Putamen (tissue), 1 donor: ENCODE data around the gene FTO.

Experiments used
- DNase-seq: peaks from one replicate; pipeline ENCODE4 v3.0.0-alpha.2; 2016; ENCODE audit warnings: low spot score

The FTO gene

GRCh38 chr16:54094641-54095040, 390.7 kb downstream of the FTO start:
- no peak for DNase-seq

- DNase-seq, result no peak
Observed at GRCh38 chr16:54096607-54097006, 392.7 kb downstream of the FTO start.

- no peak for DNase-seq
Observed at GRCh38 chr16:54097774-54098173, 393.8 kb downstream of the FTO start.

- no peak for DNase-seq
Observed at GRCh38 chr16:54098247-54098646, 394.3 kb downstream of the FTO start.

GRCh38 chr16:54099627-54100026, 395.7 kb downstream of the FTO start:
- no peak for DNase-seq

GRCh38 chr16:54102888-54103866, 399.2 kb downstream of the FTO start:
- DNase-seq, result no peak

- no peak for DNase-seq
Observed at GRCh38 chr16:54106057-54106456, 402.1 kb downstream of the FTO start.

- no peak for DNase-seq
Observed at GRCh38 chr16:54107583-54108202, 403.7 kb downstream of the FTO start.

- no peak for DNase-seq
Observed at GRCh38 chr16:54110016-54110981, 406.3 kb downstream of the FTO start.

GRCh38 chr16:54112451-54113206, 408.7 kb downstream of the FTO start:
- no peak for DNase-seq

- no peak for DNase-seq
Observed at GRCh38 chr16:54115558-54115957, 411.6 kb downstream of the FTO start.

- DNase-seq, result no peak
Observed at GRCh38 chr16:54116124-54116655, 412.2 kb downstream of the FTO start.

- no peak for DNase-seq
Observed at GRCh38 chr16:54118846-54119245, 414.9 kb downstream of the FTO start.

GRCh38 chr16:54120846-54121480, 417.0 kb downstream of the FTO start:
- DNase-seq, result no peak

- DNase-seq, result no peak
Observed at GRCh38 chr16:54121539-54122295, 417.8 kb downstream of the FTO start.

GRCh38 chr16:54123766-54124165, 419.8 kb downstream of the FTO start:
- no peak for DNase-seq

GRCh38 chr16:54125751-54126655, 422.0 kb downstream of the FTO start:
- no peak for DNase-seq

GRCh38 chr16:54126907-54127306, 423.0 kb downstream of the FTO start:
- DNase-seq, result no peak
